NCI-H82 (cell line): ENCODE data around the gene CENPN.

ENCODE experiments used
- DNase-seq: peaks from one replicate; lab custom pipeline; 2025; lab: John Stamatoyannopoulos, UW

The CENPN gene

DNA sequence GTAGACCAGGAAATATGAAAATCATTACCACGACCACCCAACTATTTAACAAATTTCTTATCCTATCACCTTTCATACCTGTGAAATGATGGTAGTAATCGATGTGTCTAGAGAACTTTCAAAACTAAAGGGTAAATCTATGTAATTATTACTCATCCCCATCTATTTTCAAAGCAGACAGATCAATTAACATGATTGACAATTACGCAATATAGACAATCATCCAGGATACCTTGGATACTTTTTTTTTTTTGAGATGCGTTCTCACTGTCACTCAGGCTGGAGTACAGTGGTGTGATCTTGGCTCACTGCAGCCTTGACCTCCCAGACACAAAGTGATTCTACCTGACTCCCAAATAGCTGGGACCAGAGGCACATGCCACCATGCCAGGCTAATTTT is 74.0 kb downstream of the CENPN start:
- no peak for DNase-seq
